ENCODE data around the gene KIF3A. TPM values are rescaled to one million over a fixed set of nuclear protein-coding genes. Genes with fewer than 3 reads are reported as not detected.
A peak's percentile ranks its signal among the peaks of the same experiment; 100 is the strongest.

The KIF3A gene
- polyA plus RNA-seq, 1 donor from 2014 or later: 11.1 TPM

DNA sequence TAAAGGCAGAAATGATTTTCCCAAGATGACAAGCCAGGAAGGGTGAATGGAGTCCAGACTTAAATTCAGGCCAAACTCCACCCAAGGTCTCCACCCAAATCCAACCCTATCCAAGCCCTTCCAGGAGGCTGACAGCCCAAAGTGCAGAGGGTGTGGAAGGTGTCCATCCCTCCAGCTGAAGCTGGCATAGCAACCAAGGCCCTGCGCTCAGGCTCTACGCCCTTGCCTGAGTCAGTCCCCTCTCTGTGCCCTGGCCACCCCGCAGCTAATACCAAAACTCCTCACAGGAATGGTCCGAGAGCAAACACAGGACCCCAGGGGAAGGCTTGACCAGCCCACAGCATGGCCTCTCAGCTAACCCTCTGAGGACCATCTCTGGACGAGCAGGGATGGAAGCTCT, 37.5 kb upstream of the KIF3A start:
- Mint-ChIP-seq H3K27ac (peak overlapping the region in 1 of 3 donors; percentile 43), H3K27me3 (peaks cover 1% of the 10 kb centered on the region), H3K36me3 (no peaks in the 10 kb centered on the region), H3K4me1 (peaks cover 0 to 7% (median 2%) of the 10 kb centered on the region in 3 donors), H3K9me3 (no peaks in the 10 kb centered on the region), H3K4me3 (peak overlapping the region in 2 of 4 donors; percentile 10 to 12)

DNA sequence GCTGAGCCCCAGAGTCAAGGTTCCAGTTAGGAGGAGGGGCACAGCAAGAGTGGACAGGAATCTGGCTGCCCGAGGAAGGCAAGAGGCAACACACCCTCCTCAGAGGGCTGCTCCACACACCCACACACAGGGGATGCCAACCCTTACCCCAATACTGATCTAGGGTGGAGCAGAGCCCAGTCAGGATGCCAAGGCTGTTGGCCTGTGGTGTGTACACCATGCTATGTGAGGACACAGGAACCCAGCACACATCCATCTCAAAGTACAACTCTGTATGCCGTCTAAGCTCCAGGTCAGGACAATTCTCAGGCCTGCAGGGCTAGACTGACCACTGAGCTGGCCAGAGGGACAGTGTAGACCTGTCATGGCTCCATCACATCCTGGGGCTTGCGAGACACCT, 37.1 kb upstream of the KIF3A start:
- peak overlapping the region in 1 of 3 donors; percentile 43 for H3K27ac Mint-ChIP-seq
- peaks cover 0 to 7% (median 2%) of the 10 kb centered on the region in 3 donors for H3K4me1 Mint-ChIP-seq
- peak overlapping the region in 1 of 4 donors; percentile 12 for H3K4me3 Mint-ChIP-seq
- no peaks in the 10 kb centered on the region for H3K9me3 Mint-ChIP-seq
- no peaks in the 10 kb centered on the region for H3K36me3 Mint-ChIP-seq
- H3K27me3 Mint-ChIP-seq: peaks cover 1% of the 10 kb centered on the region

DNA sequence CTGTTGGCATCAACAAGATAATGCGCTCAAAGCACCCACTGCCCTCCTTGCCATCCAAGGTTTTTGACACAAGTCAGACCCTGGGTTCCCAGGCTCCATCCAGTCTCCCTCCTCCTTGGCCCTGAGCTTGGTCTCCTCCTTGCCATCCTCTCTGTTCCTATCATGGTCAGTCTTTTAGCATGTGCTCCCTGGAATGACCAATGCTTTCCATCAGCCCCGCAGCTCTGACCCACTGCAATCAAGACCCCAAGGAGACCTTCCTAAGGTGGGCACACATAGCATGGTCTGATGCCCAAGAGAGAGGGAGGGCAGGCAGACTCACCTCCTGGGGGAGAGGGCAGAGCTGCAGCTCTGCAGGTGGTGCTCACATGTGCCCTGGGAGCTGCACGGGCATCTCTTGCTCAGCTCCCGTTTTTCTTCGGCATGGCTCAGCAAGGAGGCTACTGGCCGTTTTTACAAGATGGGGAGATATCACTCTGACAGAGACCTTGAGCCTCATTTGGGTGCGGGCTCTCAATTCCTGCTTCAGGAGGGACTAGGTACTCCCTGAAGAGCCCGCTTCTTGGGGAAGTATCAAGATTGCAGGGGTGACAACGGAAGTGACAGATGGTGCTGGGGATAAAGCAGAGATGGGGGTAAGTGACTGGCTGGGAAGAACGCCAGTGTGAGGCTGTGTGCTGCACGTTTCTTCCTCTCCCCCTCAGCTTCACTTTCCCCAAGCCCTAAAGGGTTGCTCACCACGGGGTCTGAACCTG, 36.4 kb upstream of the KIF3A start:
- no peak overlapping the region for H3K27ac Mint-ChIP-seq
- peak overlapping the region in 2 of 4 donors; percentile 18 to 36 for H3K4me3 Mint-ChIP-seq
- peaks cover 1% of the 10 kb centered on the region for H3K27me3 Mint-ChIP-seq
- H3K9me3 Mint-ChIP-seq: no peaks in the 10 kb centered on the region
- H3K4me1 Mint-ChIP-seq: peaks cover 0 to 5% (median 2%) of the 10 kb centered on the region in 3 donors
- no peaks in the 10 kb centered on the region for H3K36me3 Mint-ChIP-seq

DNA sequence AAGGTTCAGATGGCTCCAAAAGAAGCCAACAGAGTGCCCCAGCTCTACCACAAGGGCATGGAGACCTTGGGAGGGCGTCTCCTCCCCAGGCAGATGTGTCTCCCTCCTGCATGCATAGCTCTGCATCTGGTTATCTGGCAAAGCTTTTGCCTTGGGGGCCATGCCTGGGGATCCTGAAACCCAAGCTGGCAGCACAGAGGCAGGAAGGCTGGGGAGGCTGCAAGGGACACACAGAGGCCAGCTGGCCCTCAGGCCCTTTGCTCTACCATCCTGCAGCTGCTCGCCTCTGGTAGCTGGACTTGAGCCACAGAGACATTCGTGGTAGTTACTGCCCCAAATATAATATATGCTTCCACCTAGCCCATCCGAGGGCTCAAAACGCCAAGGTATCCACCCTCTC, 35.8 kb upstream of the KIF3A start:
- H3K27me3 Mint-ChIP-seq: peaks cover 1% of the 10 kb centered on the region
- H3K27ac Mint-ChIP-seq: no peak overlapping the region
- H3K4me3 Mint-ChIP-seq: no peak overlapping the region
- H3K9me3 Mint-ChIP-seq: no peaks in the 10 kb centered on the region
- H3K4me1 Mint-ChIP-seq: no peaks in the 10 kb centered on the region
- no peaks in the 10 kb centered on the region for H3K36me3 Mint-ChIP-seq

DNA sequence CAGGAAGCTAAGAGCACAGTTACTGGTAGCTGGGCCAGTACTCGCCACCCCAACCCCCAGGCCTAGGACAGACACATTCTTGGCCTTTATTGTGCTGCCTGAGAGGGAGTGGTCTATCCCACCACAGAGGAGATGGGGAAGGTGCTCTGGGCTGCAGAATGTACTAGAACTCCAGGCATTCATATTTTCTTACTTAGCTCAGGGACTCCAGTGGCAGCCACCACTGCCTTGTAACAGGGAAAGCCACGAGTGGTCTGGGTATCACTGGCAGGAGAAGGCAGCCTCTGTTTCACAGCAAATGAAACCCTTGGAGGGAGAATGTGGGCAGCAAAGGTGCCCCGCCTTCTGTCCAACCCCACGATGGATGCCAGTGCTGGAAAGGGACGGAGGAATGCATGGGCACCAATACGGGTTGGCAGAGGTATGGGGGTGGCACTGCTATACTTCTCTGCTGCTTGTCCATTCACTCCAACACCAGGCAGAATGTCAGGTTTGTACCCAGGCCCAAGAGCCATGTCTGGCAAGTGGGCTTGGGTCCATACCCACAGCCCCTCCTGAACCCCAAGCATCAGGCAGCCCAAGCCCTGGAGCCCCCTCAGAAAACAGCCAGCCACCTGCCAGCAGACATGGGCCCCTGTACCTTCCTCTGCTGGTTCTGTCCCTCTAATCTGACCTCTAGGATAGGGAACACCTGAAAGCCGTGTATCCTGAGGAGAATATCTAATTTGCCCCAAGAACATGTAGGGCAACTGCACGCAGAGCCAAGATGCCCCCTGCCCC, 35.1 kb upstream of the KIF3A start:
- no peak overlapping the region for H3K4me3 Mint-ChIP-seq
- H3K36me3 Mint-ChIP-seq: no peaks in the 10 kb centered on the region
- peaks cover 1% of the 10 kb centered on the region for H3K27me3 Mint-ChIP-seq
- peak overlapping the region in 1 of 3 donors; percentile 43 for H3K27ac Mint-ChIP-seq
- no peaks in the 10 kb centered on the region for H3K9me3 Mint-ChIP-seq
- no peaks in the 10 kb centered on the region for H3K4me1 Mint-ChIP-seq

DNA sequence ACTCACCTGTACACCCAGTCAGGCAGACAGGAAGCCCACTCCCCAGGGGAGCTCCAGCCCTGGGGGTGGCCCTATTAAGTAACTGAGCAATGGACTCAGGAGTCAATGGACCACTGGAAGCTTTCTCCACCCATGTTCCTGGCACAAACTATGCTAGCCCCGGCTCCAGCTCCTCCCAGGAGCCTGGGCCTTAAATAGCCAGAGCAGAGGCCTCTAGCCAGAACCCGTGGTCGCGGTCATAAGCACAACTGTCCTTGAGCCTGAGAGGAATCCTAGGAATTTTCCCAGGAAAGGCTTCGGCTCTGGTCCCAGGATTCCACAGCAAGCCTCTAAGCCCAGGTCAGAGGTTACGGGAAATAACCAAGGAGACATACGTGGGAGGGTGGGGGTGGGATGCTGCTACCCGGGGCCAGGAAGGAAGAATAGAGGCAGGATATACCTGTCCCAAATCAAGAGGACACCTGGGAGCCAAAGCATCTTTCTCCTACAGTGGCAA, 34.2 kb upstream of the KIF3A start:
- H3K9me3 Mint-ChIP-seq: no peaks in the 10 kb centered on the region
- peaks cover 1% of the 10 kb centered on the region for H3K27me3 Mint-ChIP-seq
- peak overlapping the region in 1 of 4 donors; percentile 1 for H3K4me3 Mint-ChIP-seq
- no peaks in the 10 kb centered on the region for H3K36me3 Mint-ChIP-seq
- H3K4me1 Mint-ChIP-seq: no peaks in the 10 kb centered on the region
- H3K27ac Mint-ChIP-seq: peak overlapping the region in 1 of 3 donors; percentile 74

DNA sequence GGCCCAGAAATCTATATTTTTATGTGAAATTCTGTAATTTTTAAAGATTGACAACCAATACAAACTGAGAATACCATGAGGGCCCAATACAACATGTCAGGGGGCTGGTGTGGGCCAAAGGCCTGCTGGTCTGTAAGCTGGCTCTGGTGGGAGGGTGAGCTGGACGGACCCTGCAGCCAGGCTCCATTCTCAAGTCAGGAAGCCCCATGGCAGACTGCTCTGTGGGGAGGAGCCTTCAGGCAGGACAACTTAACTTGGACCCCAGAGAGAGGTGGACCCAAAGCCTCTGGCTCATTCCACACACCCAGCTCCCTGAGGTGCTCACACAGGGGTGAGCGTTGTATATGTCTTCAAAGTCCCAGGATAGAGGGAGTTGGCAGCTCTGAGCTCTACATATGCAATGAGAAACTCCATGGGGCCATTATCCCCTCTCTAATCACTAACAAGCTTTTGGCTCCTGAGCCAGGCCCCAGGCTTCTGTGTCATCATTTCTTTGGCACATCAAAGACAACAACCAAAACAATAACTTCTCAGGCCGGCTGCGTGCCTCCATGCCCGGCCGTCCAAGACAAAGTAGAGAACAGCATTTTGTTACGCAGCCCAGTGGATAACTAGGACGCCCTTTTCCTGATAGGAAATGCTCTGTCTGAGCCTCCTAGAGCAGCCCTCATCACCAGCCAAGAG, 33.3 kb upstream of the KIF3A start:
- H3K27me3 Mint-ChIP-seq: peaks cover 1% of the 10 kb centered on the region
- no peaks in the 10 kb centered on the region for H3K36me3 Mint-ChIP-seq
- no peaks in the 10 kb centered on the region for H3K4me1 Mint-ChIP-seq
- no peak overlapping the region for H3K27ac Mint-ChIP-seq
- no peak overlapping the region for H3K4me3 Mint-ChIP-seq
- H3K9me3 Mint-ChIP-seq: no peaks in the 10 kb centered on the region

DNA sequence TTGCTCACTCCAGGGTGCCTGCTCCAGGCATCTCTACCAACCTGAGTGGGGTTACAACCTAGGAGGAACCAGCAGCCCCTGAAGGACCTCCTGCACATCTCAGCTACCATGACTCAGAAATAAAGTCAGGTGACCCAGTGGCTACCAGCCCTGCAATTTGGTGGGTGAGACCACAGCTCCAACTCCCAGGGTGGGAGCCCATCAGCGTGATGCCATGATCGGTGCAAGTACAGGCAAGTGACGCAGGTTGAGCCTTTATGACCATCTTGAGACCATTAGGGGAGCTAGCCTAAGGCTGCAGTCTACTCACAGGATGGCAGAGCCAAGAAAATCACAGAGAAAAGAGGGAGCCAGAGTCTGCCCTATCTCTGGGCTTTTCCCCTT, 31.1 kb upstream of the KIF3A start:
- no peak overlapping the region for H3K4me3 Mint-ChIP-seq
- H3K36me3 Mint-ChIP-seq: peaks cover 2% of the 10 kb centered on the region
- no peak overlapping the region for H3K27ac Mint-ChIP-seq
- H3K9me3 Mint-ChIP-seq: no peaks in the 10 kb centered on the region
- no peaks in the 10 kb centered on the region for H3K27me3 Mint-ChIP-seq
- no peaks in the 10 kb centered on the region for H3K4me1 Mint-ChIP-seq

DNA sequence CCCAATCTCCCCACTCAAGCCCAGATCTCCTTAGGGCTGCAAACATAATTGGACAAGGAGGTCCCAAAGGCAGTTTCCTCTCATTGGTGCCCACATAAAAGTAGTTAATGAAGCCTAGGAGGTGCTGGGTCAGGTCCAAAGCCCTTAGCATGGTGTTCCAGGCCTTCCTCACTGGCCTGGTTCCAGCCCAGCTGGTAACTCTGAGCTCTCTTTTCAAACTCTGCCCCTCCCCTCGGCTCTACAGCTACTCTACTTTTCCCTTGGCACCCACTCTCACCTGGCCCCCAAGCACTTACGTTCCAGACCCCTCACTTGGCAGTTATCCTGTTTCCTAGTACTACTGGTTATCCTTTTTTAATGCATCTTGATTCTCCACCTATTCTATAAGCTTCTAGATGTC, 29.8 kb upstream of the KIF3A start:
- Mint-ChIP-seq H3K4me1 (no peaks in the 10 kb centered on the region), H3K36me3 (peaks cover 2% of the 10 kb centered on the region), H3K27me3 (no peaks in the 10 kb centered on the region), H3K27ac (no peak overlapping the region), H3K9me3 (no peaks in the 10 kb centered on the region), H3K4me3 (no peak overlapping the region)

DNA sequence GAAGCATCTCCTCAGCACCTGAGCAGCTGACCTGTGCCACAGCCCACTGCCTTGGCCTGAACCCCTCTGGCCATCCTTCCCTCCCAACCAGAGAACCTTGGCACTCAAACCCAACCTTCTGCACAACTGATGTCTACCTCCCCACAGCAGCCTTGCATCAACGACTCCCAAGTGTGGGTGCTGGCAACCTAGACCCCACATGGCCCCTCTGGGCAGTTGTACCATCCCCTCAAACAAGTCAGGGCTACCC, 29.4 kb upstream of the KIF3A start:
- Mint-ChIP-seq H3K27me3 (no peaks in the 10 kb centered on the region), H3K4me1 (no peaks in the 10 kb centered on the region), H3K36me3 (peaks cover 2% of the 10 kb centered on the region), H3K4me3 (no peak overlapping the region), H3K9me3 (no peaks in the 10 kb centered on the region), H3K27ac (no peak overlapping the region)

DNA sequence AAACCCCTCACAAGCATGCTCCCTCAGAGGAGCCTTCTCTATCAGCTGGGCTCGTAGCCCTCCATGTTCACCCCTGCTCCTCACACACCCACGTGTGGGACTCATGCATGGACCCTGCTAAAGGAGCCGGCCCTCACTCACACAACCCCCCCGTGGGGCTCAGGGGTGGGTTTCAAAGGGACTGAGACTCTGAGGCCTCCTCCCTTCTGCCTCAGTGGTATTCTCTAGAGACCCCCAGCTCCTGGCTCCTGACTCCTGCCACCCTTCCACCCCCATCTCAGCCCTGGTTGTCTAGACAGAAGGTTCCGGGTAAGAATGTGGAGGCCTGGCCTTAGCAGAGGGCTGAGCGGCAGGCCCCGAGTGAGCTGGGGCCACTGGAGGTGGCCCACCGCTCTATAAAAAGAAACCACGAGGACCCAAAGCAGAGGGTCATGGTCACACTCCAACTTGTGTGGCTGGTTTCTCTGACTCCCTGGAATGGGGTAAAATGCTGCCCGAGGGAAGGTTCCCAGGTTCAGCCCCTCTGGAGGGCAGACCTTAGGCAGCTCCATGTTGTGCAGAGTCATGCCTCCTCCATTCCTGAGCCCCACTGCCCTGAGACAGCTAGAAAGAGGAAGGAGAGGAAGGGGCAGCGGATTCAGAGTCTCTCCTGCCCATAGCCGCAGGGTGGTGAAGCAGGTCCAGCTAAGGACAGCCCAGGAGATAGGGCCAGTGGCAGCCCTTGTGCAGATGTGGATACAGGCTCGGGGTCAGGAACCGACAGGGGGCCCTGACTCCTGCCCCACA, 28.9 kb upstream of the KIF3A start:
- Mint-ChIP-seq H3K9me3 (no peaks in the 10 kb centered on the region), H3K36me3 (peaks cover 2% of the 10 kb centered on the region), H3K27me3 (no peaks in the 10 kb centered on the region), H3K4me3 (no peak overlapping the region), H3K27ac (no peak overlapping the region), H3K4me1 (no peaks in the 10 kb centered on the region)

DNA sequence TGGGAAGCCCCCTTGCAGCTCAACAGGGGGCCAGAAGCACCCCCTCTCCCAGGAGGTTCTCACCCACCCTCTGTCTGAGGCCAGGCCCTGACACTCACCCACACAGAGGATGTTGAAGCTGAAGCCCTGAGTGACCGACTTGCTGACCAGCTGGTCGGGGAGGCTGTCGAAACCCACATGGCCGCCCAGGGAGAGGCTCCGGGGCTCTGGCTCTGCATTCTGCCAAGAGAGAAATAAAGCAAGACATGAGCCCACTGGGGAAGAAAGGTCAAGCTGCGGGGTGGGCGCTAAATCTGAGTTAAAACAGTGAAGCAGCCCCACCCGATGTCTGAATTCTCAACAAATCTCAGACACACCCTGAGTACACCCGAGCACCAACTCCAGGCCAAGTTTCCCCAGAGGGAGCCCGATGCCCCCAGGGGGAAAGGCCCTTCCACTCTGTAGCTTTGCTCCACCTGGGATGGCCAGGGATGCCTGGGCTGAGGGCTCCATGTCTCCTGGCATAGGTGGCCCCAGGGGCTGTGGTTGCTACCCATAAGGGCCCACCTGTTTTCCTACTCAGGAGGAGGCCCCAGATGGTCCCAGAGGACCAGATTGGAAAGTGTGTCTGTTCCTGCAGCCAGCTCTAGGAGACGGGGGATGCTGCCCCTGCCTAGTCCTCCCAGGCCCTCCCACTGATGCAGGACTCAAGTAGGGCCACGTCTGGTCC, 28.1 kb upstream of the KIF3A start:
- no peaks in the 10 kb centered on the region for H3K9me3 Mint-ChIP-seq
- no peaks in the 10 kb centered on the region for H3K27me3 Mint-ChIP-seq
- no peaks in the 10 kb centered on the region for H3K4me1 Mint-ChIP-seq
- peaks cover 2% of the 10 kb centered on the region for H3K36me3 Mint-ChIP-seq
- no peak overlapping the region for H3K27ac Mint-ChIP-seq
- H3K4me3 Mint-ChIP-seq: no peak overlapping the region

DNA sequence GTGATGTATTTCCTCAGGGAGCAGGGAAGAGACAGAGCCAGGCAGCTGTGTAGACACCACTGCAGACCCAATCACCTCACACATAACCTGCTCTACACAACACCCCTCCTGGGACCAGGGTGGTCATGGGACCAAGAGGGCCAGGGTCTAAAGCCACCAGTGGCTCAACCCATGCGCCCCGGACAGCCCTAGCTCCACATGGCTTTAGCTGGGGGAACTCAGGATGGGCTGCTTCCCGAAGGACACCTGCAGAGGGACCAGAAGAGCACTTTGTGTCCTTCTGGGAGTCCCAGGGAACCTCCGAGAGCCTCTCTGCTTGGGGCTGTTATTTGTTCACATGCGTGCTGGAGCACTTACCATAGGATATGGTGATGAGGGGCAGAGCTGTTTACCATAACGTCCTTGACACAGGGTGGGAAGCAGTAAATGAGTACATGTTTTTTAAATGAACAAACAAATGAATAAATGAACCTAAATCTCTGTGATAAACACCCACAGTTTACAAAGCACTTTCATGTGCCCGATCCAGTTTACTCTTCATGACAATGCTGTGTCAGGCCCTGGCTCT, 27.4 kb upstream of the KIF3A start:
- H3K4me1 Mint-ChIP-seq: no peaks in the 10 kb centered on the region
- H3K27me3 Mint-ChIP-seq: no peaks in the 10 kb centered on the region
- no peak overlapping the region for H3K27ac Mint-ChIP-seq
- no peaks in the 10 kb centered on the region for H3K9me3 Mint-ChIP-seq
- peaks cover 2% of the 10 kb centered on the region for H3K36me3 Mint-ChIP-seq
- no peak overlapping the region for H3K4me3 Mint-ChIP-seq

DNA sequence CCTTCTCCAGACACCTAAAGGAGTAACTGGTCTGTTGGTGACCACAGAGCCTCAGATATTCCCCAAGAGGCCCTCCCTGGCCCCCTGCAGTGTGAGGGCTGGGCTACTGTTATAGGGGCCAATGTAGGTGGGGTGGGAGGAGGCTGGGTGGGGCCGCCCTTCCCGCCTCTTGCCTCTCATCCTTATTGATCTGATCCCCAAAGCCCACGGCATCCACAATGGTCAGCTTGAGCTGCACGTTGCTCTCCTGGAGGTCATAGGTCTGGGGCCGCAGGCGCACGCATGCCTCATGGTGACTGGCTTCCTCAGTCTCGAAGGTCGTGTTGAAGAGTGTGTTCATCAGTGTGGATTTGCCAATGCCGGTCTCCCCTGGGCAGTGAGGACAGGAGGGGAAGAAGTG, 26.7 kb upstream of the KIF3A start:
- no peaks in the 10 kb centered on the region for H3K4me1 Mint-ChIP-seq
- no peaks in the 10 kb centered on the region for H3K9me3 Mint-ChIP-seq
- peaks cover 2% of the 10 kb centered on the region for H3K36me3 Mint-ChIP-seq
- peak overlapping the region in 1 of 3 donors; percentile 25 for H3K27ac Mint-ChIP-seq
- no peaks in the 10 kb centered on the region for H3K27me3 Mint-ChIP-seq
- no peak overlapping the region for H3K4me3 Mint-ChIP-seq

Measured in IgD-negative memory B cell (primary cell).